Ramos (cell line): Measurements from ENCODE around the gene PELO.

ENCODE experiments used
- in situ Hi-C: fragments of 300-500 bp; cut with MboI; formaldehyde crosslinking; loops from one replicate; pipeline ENCODE4 v1.14.3; 2022; ENCODE audit warnings: low sequenced_read_pairs; ENCODE audit not compliant: unreplicated experiment

Gene PELO

DNA sequence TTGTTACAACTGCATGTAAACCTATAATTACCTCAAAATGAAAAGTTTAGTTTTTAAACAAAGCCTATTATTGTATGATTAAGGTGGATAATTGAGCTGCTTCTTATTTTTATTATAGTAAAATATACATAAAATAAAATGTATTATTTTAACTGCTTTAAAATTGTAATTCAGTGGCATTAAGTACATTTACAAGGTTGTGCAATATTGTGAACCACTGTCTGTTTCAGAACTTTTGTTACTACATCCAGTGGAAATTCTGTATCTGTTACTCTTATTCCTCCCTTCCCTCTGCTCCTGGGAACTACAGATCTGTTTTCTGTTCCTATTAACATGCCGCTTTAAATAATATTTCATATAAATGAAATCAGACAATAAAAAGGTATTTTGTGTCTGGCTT is 37.1 kb downstream of the PELO start:
- in situ Hi-C loops: no loop called here

DNA sequence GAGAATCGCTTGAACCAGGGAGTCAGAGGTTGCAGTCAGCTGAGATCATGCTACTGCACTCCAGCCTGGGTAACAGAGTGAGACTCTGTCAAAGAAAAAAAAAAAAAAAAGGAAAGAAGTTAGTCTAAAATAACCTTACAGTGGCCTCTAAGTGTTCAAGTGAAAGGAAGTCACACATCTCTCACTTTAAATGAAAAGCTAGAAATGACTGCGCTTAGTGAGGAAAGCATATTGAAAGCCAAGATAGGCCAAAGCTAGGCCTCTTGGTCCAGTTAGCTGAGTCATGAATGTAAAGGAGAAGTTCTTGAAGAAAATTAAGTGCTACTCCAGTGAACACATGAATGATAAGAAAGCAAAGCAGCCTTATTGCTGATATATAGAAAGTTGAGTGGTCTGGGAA is 38.1 kb downstream of the PELO start:
- in situ Hi-C loops: no loop called here

DNA sequence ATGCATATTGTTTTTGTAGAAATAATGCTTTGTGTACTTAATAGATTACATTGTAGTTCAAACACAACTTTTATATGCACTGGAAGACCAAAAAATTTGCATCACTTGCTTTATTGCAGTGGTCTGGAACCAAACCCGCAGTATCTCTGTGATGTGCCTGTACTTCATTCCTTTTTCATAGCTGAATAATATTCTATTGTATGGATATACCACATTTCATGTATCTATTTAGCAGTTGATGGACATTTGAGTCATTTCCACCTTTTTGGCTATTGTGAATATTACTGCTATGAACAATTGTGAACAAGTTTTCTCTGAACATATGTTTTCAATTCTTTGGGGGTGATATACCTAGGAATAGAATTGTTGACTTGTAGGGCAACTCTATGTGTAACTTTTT is 40.1 kb downstream of the PELO start:
- in situ Hi-C loops: no loop called here

DNA sequence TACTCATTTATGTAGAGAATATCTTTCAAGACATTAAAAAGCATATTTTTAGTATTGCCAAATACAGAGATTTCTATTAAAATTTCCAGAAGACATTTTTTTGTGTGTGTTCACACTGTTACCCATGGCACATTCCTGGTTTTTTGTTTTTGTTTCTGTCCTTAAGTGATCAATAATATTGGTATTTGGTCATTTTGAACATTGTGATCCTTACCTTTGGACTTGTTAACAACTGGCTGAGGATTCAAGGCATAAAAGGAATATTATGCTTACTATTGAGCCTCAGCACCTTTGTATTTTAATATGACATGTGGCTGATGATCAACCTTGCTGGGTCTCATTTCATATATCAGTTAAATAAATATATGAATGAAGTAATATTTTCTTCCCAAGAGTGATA is 41.9 kb downstream of the PELO start:
- in situ Hi-C loops: no loop called here

DNA sequence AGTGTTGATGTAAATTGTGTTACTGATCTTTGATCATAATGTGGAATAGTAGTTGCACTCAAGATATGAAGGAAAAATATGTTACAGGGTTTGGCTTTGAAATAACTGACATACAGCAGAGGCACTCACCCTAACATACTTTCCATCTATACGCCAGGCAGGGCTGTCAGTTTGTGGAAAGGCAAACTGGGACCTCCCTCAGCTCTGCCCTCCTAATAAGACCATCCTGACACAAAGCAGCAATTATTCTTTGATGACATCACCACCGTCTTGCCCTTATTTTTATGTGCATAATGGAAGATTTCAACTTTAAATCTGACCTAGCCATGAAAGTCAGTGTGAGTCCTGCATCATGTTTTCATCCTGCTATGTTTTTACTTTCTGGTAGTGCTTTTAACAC is 42.9 kb downstream of the PELO start:
- in situ Hi-C loops: no loop called here

GRCh38 chr5:52831786-52832511 is 44.2 kb downstream of the PELO start:
- in situ Hi-C loops: no loop called here

DNA sequence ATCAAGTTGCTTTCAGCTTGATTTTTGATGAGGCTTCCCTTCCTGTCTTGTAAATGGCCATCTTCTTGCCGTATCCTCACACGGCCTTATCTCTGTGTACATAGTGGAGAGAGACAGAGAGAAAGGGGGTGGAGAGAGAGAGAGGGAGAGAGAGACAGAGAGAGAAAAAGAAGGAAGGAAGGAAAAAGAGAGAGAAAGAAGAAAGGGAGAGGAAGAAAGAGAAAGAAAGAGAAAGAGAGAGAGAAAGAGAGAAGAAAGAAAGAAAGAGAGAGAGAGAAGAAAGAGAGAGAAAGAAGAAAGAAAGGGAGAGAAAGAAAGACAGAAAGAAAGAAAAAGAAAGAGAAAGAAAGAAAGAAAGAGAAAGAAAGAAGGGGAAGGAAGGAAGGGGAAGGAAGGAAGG is 46.6 kb downstream of the PELO start:
- in situ Hi-C loops: no loop called here

DNA sequence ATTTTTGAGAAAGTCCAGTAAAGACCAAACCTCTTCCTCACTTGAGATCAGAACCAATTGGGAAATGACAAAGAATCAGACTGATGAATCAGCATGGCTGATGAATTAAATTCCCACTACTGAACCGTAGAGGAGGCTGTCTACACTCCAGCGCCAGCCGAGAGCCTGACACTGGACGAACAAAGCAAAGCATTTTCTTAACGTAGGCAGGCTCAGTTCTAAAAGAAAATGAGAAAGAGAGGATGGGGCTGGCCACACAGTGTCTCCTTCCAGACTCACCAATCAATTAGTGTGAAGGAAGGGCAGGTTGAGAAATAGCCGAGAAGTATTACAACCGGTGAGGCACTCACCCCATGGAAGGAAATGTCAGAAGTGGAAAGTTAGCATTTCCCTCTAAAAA is 49.4 kb downstream of the PELO start:
- in situ Hi-C loops: no loop called here
